ENCODE results near the gene ANKRD13D.
A peak's percentile ranks its signal among the peaks of the same experiment; 100 is the strongest.

Gene ANKRD13D

DNA sequence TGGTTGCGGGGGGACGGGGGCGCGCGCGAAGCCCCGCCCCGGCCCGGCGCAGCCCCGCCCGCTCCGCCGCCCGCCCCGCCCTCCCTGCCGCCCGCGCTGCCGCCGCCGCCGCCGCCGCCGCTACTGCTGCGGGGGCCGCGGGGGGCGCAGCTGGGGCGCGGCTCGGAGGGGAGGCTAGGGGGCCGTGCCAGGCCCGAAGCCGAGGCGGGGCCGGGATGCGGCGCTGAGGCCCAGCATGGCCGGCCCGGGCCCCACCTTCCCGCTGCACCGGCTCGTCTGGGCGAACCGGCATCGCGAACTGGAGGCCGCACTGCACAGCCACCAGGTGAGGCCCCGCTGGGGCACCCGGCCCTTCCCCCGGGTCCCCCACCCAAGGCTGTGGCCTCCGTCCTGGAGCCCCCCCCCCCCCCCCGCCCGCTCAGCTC is at the start of gene ANKRD13D:
ANKRD13D (plus strand) TSS at position 78 of the 425 bp plus-strand sequence; CDS start at position 236, 158 bp downstream.
- no peak for DNase-seq

DNA sequence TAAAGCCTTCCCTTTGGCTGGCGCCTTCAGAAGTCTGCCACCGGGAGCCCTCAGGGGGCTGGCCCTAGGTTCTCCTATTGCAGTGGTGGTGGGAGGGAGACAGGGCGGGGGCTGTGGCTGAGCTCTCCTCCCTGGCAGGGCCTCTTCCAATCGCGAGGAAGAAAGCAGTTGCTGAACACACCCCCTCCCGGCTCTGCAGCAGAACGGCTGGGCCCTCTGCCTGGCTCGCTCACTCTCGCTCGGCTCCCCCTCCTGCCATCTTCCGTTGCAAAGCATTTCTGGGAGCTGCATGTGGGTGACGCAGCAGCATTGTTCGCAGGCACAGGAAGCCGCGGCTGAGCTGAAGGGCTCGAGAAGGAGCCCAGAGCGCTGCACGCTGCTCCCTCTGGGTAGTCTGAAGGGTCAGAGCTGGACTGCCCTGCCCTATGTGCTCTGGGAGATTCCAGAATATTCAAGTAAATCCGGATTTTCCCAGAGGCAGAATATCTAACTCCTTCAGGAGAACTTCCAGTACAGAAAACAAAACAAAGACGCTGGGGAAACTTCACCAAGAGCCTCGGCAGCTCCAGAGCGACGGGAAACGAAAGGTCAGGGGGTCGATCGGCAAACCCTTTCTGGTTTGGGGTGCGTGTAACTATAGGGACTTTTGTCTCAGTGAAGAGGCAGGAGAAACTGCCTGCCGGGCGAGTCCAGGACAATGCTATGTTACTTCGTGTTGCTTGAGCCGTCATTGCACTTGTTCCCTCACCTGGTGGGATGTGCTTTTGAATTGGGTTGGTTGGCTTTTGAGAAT is 49.1 kb upstream of the ANKRD13D start:
- peak; percentile 98 for DNase-seq

DNA sequence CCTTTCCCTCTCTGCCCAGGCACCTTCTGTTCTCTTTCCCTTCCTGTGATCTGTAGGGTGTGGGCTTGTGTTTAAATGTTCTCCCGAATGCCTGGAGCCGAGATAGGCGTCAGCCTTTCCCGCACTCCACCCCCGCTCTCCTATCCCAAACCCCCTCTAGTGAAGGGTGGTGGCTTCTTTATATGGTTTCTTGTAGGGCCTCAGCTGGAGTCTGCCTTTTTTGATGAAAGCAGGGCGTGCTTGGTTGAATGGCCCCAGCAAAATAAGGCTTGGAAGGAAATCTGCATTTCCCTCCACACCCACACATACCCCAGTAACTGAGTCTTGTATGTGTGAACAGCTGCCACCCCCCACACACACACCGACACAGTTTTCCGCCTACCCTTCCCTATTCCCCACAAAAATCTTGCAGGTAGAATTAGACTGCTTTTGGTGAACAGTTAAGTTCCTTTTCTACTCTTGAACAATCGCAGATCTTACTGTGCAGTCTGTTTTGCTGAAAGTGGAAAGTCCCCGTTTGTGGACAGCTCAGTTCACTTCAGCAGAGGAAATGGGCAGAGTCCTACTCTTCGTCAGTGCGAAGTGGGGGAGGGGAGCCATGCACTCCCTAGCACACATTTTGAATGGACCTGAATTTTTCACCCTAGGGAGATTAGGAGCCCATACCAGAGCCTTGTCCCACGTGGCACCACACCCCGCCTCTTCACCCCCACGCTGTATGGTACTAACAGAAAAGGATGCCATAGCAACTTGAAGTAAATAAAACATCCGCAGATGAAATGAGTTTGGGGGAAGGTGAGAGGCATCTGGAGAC is 48.3 kb upstream of the ANKRD13D start:
- peak; percentile 58 for DNase-seq

DNA sequence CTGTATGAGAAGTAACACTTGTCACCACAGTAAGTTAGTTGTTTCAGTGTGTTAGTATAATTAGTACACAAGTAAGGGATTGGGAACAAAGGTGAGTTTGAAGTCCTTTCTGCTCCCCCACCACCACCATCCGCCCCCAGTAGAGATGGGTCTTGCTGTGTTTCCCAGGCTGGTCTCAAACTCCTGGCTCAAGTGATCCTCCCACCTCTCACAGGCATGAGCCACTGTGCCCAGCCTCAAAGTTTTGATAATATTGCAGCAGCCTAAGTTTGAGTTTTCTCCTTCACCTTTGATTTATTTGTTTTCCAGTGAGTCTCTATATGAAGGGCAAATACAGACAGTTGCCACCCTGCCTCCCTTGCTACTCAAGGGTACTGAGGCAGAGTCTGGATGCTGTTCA is 46.6 kb upstream of the ANKRD13D start:
- DNase-seq: no peak

DNA sequence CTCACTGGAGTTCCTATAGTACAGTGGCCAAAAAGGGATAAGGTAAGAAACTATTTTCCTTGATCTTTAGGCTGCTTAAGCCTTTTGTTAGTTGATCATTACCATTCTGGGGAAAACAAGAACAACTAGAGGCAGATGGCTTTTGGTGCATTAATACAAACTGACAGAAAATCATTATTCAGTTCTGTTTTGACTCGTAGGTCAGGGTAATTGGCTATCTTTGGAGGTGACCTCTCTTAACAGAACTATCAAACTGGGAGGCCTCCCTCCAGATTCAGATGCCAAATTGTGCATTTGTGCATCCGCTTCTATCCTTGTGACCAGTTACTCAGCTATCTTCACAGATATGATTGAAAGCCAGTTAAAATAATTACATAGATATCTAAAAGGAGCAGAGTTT is 46.1 kb upstream of the ANKRD13D start:
- DNase-seq: no peak

DNA sequence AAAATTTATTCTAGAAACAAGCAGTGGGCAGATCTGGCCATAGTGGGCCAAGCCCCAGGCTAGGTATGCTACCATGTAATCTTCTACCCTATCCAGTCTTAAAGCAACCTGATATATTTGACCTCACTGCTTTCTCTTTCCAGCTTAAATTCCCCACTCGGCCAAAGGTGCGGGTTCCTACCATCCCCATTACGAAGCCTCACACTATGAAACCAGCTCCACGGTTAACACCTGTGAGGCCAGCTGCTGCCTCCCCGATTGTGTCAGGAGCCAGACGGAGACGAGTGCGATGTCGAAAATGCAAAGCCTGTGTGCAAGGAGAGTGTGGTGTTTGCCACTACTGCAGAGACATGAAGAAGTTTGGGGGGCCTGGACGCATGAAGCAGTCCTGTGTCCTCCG is 44.1 kb upstream of the ANKRD13D start:
- no peak for DNase-seq

DNA sequence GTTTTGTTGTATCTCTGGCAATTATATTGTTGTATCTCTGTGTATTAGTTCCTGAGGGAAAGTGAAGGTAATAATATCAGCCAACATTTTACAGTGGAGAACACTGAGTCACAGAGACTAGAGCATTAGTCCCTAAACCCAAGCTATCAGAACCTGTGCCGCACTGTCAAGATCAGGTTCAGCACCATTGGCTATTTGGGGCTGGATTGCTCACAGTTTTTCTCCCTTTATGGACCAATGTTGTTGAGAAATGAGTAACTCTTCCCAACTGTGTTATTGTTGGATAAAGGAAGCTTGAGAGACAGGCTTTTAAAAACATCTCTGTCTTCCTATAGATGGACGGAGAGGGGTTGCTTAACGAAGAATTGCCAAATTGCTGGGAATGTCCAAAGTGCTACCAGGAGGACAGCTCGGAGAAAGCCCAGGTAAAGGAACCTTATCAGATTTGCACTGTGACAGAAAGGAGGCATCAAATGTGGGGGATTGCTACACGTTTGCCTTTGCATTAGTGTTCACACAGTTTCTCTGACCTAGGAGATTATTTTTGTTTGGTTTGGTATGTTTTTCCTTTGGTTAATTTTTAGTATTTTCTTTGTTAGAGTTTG is 41.1 kb upstream of the ANKRD13D start:
- DNase-seq: no peak

DNA sequence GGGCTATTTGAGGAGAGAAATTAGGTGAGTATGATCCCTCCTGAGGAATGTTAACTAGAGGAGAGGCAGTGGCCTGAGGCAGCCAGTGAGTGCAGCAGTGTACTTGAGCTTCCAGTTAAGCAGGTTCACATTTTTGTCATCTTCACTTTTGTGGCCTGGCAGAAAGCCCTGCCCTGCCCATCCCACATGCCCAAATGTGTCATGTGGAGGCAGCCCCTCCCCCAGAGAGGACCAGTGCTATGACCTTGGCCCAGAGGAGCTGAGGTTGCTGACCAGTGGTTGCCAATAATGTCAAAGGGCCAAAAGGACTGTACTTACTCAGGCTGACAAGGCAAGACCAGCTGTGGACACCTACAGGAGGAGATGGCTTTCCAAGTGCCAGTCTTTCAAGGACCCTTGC is 40.5 kb upstream of the ANKRD13D start:
- no peak for DNase-seq

DNA sequence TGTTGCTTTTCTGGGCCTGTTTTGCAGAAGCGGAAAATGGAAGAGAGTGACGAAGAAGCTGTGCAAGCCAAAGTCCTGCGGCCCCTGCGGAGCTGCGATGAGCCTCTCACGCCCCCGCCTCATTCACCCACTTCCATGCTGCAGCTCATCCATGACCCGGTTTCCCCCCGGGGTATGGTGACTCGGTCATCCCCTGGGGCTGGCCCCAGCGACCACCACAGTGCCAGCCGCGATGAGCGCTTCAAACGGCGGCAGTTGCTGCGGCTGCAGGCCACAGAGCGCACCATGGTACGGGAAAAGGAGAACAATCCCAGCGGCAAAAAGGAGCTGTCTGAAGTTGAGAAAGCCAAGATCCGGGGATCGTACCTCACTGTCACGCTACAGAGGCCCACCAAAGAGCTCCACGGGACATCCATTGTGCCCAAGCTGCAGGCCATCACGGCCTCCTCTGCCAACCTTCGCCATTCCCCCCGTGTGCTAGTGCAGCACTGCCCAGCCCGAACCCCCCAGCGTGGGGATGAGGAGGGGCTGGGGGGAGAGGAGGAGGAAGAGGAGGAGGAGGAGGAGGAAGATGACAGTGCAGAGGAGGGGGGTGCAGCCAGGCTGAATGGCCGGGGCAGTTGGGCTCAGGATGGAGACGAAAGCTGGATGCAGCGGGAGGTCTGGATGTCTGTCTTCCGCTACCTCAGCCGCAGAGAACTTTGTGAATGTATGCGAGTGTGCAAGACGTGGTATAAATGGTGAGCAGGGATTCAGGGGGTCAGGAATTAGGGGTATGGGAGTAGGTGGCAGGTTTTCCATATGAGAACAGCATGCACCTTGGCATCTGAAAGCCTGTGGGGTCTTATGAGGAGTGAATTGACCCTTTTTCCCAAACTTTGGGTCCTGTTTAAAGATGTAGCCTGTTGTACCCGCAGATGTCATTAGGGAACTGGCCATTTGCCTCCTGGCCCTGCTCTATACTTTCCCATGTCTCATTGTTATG is 38.8 kb upstream of the ANKRD13D start:
- DNase-seq: no peak

DNA sequence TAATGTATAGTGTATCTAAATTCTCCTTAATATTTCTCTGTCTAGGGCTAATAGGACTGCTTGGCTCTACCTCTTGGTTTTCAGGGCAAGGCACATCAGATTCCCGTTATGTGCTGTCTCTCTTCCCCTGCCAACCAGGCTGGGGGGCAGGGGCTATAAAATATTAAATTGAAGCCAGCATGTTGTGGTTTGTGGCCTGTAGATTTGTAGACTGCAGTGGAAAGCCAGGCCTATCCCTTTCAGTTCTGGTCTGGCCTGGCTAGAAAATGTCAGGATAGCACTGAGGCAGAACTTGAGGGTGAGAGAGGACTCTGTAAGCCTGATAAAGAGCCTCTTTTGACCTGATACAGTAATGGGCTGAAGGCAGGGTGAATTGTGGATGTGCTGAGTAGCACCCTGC is 37.3 kb upstream of the ANKRD13D start:
- no peak for DNase-seq

DNA sequence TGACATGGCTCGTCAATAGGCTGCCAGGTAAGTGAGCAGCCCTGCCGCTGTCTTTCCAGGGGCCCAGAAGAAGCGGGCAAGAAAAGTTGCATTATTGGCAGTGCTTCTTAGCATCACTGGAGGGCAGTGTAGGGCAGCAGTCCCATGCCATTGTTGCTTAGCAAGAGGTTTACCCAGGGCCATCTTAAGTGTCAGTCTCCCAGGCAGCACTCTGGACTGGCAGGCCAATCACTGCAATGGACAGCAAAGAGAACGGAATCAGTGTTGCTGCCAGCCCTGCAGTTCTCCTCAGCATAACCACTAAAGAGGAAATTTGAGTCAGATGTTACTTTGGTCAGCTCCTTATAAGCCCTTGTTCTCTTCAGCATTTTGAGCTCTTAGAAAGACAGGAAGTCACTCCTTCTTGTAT is 36.3 kb upstream of the ANKRD13D start:
- no peak for DNase-seq

DNA sequence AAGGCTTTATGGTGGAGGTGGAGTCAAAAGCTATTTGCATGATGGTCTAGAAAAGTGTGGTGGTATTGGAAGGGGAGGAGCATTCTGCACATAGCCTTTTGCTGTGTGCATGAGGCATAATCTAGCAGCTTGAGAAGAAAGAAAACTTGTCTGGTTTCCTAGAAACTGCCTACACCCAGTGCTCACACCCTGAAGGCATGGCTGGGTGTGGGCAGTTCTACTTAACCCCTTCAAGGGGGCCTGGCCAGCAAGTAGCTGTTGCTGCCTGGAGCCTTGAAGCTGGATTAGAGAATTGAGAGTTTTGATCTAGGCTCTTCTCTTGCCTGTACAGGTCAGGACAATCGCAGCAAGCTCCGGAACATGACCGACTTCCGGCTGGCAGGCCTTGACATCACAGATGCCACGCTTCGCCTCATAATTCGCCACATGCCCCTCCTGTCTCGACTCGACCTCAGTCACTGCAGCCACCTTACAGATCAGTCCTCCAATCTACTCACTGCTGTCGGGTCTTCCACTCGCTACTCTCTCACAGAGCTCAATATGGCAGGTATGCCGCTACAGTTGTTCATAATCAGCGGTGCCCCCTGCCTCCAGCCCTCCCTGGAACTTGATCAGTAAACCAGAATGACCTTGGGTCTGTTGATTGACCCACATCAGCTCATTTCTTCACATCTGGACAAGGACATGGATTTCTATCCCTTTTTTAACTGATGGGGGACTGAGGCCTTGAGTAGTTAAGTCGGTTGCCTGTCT is 35.1 kb upstream of the ANKRD13D start:
- no peak for DNase-seq

DNA sequence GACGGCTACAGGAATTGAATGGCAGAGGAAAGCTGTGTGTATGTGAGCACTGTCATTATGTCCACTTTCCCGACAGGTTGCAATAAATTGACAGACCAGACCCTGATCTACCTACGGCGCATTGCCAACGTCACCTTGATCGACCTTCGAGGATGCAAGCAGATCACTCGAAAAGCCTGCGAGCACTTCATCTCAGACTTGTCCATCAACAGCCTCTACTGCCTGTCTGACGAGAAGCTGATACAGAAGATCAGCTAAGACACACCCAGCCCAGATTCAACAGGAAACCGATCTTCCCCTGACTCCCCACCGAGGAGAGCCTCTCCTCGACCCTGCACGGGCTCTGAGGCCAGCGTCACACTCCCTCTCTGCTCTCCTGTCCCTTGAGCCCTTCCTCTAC is 34.3 kb upstream of the ANKRD13D start:
- DNase-seq: no peak

DNA sequence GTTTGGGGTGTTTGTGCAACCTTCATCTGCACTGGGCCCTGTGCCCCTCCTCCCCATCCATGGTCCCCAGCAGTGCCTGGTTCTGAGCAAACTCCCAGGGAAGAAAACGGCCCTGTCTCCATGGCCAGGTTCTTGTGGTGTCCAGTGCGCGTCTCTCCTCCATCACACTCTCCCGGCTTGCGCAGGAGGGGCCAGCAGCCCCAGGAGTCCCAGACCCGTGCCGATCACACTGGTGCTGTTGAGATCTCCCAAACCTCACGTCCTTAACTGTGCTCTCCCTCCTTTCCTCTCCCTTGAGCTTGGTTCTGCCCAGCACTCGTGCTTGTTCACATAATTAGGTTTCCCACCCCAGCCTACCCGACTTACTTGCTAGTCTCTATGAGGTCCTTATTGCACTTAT is 33.8 kb upstream of the ANKRD13D start:
- DNase-seq: no peak

DNA sequence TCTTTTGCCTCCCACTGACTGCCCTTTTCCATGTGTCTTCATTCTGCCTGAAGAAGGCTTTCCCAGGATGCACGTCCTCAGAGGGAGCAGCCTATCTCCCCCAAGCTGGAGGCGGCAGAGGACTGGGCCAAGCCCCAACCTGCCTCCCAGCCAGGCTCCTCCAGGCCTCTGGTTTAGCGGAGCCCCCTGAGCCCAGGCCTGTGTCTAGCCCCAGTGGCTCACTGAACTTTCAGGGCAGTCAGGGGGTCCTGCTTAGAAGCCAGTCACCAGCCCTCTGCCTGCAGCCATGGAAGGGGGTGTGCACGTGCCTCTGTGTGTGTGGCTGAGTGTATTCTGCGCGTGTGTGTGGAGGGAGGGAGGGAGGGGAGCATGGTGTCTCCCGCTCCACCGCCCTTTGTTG is 33.2 kb upstream of the ANKRD13D start:
- DNase-seq: no peak

DNA sequence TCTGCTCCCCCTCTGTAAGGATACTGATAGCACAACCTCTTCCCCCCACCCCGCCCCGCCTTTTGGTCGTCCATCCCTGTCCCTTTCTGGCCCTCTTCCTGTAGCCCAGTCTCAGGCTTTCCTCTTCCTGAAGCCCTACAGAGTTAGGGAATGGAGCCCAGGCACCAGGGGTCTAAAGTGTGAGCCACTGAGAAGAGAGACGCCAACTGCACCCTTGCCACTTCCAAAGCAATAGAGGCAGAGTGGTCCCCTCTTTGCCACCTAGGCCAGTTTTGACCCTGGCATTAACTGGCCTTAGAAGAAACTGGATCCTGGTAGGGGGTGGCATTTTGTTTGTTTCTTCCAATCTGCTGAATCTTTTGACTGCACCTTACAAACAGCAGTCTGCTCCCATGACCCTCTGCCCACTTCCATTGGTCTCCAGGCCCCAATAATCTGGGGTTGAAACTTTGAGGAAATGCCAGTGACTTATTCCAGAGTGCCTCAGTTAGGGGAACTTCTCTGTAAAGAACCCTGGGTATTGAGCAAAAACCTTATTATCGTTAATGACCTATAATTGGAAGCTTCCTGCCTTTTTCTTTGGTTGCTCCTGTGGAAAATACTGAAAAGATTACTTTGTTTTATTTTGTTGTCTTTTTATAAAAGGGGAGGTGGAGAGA is 32.5 kb upstream of the ANKRD13D start:
- no peak for DNase-seq

DNA sequence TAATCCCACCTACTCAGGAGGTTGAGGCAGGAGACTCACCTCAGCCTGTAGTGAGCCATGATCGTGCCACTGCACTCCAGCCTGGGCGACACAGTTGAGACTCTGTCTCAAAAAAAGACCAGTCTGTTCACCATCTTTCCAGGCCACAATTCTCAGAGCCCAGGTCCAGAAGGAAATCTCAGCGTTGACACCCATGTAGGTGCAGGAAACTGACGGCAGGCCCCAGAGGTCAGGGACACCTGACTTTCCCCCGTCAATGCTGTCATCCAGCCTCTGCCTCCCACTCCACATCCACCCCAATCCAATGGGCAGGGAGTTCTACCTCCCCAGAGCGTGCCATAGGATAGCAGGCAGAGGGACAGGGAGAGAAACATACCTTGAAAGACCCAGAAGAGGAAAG is 28.7 kb upstream of the ANKRD13D start:
- DNase-seq: no peak

DNA sequence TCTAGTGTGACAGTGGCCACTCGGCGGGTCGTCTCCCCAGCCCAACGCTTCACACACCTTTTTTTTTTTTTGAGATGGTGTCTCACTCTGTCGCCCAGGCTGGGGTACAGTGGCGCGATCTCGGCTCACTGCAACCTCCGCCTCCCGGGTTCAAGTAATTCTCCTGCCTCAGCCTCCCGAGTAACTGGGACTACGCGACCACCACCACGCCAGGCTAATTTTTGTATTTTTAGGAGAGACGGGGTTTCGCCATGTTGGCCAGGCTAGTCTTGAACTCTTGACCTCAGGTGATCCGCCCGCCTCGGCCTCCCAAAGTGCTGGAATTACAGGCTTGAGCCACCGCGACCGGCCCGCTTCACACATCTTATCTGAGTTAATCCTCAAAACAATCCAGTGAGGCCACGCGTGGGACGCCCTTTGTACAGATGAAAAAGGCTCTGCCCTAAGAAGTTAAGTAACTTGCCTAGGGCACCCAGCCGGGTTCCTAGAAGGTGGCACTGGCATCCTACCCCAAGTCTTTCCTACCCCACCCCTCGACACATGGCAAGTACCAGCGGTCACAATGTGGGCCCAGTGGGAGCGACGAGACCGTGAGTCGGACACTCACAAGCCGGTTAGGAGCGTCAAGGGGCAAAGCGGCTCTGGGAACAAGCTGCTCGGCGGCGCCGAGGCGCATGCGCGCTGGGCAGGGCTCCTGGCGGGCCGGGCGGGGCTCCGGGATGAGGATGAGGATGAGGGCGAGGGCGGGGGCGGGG is 28.0 kb upstream of the ANKRD13D start:
- peak; percentile 60 for DNase-seq

DNA sequence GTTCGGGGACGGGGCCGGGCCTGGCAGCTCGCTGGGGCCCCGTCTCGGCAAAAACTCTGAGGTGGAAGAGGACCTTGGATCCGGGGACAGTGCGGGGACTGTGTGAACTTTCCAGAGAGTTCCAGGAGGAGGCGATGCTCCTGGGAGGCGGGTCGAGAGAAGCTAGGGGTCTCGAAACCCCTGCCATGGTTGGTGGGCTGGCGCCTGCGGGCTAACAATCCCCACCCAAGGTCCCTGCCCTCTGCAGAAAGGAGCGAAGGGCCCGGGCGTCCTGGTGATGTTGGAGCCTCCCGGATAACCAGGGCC is 27.5 kb upstream of the ANKRD13D start:
- DNase-seq: no peak

DNA sequence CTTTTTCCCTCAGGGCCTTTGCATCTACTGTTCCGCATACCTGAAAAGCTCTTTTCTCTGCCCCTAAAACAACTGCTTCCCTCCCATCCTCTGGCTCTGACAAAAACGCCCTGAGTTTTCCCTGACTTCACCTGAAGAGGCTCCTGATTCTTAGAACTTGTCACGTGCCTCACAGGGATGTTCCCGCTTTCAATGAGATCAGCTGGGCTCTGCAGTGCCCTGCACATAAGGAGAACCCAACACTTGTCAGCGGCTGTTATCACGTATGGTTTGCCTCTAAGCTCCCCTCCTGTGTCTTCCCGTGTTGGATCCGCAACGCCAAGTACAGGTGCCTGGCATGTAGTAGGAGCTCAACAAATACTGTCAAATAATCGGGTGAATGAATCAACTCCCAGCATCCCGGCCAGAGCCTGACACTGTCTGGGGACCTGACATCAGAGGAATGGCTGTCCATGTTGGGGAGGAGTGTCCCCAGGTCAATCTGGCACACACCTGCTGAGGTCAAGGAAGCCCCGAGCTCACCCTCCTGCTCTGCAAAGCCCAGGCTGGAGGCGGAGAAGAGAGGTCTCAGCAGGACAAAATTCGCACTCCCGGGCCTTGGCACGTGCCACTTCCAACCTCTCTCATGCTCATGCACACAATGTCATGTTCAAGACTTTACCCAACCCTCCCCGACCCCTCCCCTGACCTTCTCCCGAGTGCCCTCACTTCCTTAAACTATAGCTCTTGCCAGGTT is 27.0 kb upstream of the ANKRD13D start:
- DNase-seq: no peak
